NCI-H1417 (cell line): Measurements from ENCODE around the gene PCDHGB5.

Experiments used
- DNase-seq, 3 experiments: peaks; one replicate each; lab custom pipeline; 2025; lab: John Stamatoyannopoulos, UW

PCDHGB5 gene

DNA sequence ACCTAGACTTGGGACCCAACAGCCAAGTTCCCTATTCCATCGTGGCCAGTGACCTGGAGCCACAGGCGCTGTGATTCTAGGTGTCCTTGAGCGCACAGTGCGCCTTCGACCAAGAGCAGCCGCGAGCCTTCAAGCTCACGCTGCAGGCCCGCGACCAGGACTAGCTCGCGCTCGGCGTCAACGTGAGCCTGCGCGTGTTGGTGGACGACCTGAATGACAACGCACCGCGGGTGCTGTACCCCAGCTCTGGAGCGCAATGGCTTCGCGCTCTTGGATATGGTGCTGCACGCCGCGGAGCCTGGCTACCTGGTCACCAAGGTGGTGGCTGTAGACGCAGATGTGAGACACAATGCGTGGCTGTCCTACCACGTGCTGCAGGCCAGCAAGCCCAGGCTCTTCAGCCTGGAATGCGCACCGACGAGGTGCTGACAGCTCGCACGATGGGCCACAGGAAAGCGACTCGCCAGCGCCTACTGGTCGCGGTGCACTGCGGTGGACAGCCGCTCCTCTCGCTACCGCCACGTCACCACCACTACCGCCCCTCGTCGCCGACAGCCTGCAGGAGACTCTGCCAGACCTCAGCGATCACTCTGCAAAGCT is 43.9 kb downstream of the PCDHGB5 start:
- no peak for DNase-seq
